GM12878 (cell line): ENCODE measurements around the gene TSHR. TPM values are rescaled to one million over a fixed set of nuclear protein-coding genes. Genes with fewer than 3 reads are reported as not detected.

Experiments
- ATAC-seq: fragments of 200-7000 bp; cut with Tn5 transposase; 3 replicates; pipeline ENCODE4 v1.9.1; 2020; ENCODE audit warnings: mild to moderate bottlenecking, moderate library complexity
- BruUV-seq: library from RNA; stranded (reverse); fragments of 400-500 nt; replicated peaks from 2 replicates; lab custom pipeline; 2021; lab: Mats Ljungman, UMichigan
- CTCF ChIA-PET: fragments of 300-600 bp; sonication (Branson Sonifier 250); formaldehyde crosslinking; extraction: SDS; loops from one replicate; lab custom pipeline; 2021; ENCODE audit warnings: inconsistent platforms; lab: Yijun Ruan, JAX
- POLR2A ChIA-PET: fragments of 350-600 bp; formaldehyde crosslinking; extraction: SDS; loops from one replicate; lab custom pipeline; 2021; ENCODE audit warnings: inconsistent platforms; lab: Charles Lee
- RAD21 ChIA-PET: fragments of 300-600 bp; sonication (Branson Sonifier 250); formaldehyde crosslinking; loops from one replicate; lab custom pipeline; 2023; ENCODE audit warnings: antibody characterized with exemption; ENCODE audit not compliant: unreplicated experiment; lab: Charles Lee
- SMC1A ChIA-PET: fragments of 300-600 bp; sonication (Branson Sonifier 250); formaldehyde crosslinking; loops from one replicate; lab custom pipeline; 2023; ENCODE audit not compliant: unreplicated experiment, uncharacterized antibody; lab: Charles Lee
- DNase-seq: peaks from one replicate; pipeline ENCODE4 v3.0.0-alpha.2; 2011; ENCODE audit warnings: low read depth, low spot score
- FAIRE-seq: peaks from 3 replicates; lab custom pipeline; 2011; peaks lifted over from hg19 to GRCh38; lab: Jason Lieb, UNC
- H2AFZ ChIP-seq: 2 replicates; pipeline ENCODE4 v1.6.0; 2011; ENCODE audit warnings: low read depth, low read length, control low read depth; ENCODE audit not compliant: control insufficient read depth
- H3K27ac ChIP-seq: 2 replicates; pipeline ENCODE4 v1.5.1; 2011; ENCODE audit warnings: control low read depth; ENCODE audit not compliant: control insufficient read depth, insufficient read depth
- H3K27me3 ChIP-seq, 2 experiments: replicated peaks in 1 of 2; 2 replicates each; pipeline versions ENCODE4 v1.6.0 to v1.6.1; 2011; ENCODE audit warnings: low read length in 1 of 2; ENCODE audit not compliant: control insufficient read depth in 2 of 2, insufficient read depth in 2 of 2
- H3K36me3 ChIP-seq, 2 experiments: 2 replicates each; pipeline ENCODE4 v1.5.1; 2011; ENCODE audit warnings: low read length in 1 of 2; ENCODE audit not compliant: control insufficient read depth in 2 of 2, insufficient read depth in 2 of 2
- H3K4me1 ChIP-seq: 2 replicates; pipeline ENCODE4 v1.6.1; 2011; ENCODE audit warnings: mild to moderate bottlenecking, low read length, moderate library complexity, mixed read lengths; ENCODE audit not compliant: control insufficient read depth, insufficient read depth
- H3K4me2 ChIP-seq: 2 replicates; pipeline ENCODE4 v1.6.0; 2011; ENCODE audit warnings: control low read depth; ENCODE audit not compliant: control insufficient read depth, insufficient read depth
- H3K4me3 ChIP-seq: fragments of 200-600 bp; sonication (generic); 2 replicates; pipeline ENCODE4 v1.5.1; 2016
- H3K79me2 ChIP-seq: 2 replicates; pipeline ENCODE4 v1.6.0; 2011; ENCODE audit warnings: low read length; ENCODE audit not compliant: control insufficient read depth, insufficient read depth
- H3K9ac ChIP-seq: 2 replicates; pipeline ENCODE4 v1.8.0; 2011; ENCODE audit warnings: low read length, control low read depth, mixed read lengths; ENCODE audit not compliant: control insufficient read depth, insufficient read depth
- H3K9me3 ChIP-seq: replicated peaks from 3 replicates; pipeline ENCODE4 v1.5.1; 2011; ENCODE audit warnings: mild to moderate bottlenecking, low read length; ENCODE audit not compliant: control insufficient read depth, insufficient read depth
- H4K20me1 ChIP-seq: 2 replicates; pipeline ENCODE4 v1.6.0; 2011; ENCODE audit not compliant: control insufficient read depth, insufficient read depth
- BHLHE40 ChIP-seq, 2 experiments: fragments of 450-650 bp in 1 of 2; IDR thresholded peaks; 2 replicates each; pipeline ENCODE4 v1.6.1; 2011 to 2017; ENCODE audit warnings: low read depth in 2 of 2, borderline replicate concordance in 1 of 2, improper control_type of control experiment in 1 of 2, low read length in 1 of 2, mild to moderate bottlenecking in 1 of 2
- EED ChIP-seq: sonication (generic); IDR thresholded peaks from 2 replicates; pipeline ENCODE4 v1.6.1; 2016; ENCODE audit warnings: antibody characterized with exemption, low read depth
- EGR1 ChIP-seq, 2 experiments: IDR thresholded peaks; 1 replicate in 1 of 2; 2 replicates in 1 of 2; pipeline ENCODE4 v1.6.1; 2011 to 2012; ENCODE audit warnings: low read depth in 2 of 2, low read length in 2 of 2, borderline replicate concordance in 1 of 2, mild to moderate bottlenecking in 1 of 2, moderate library complexity in 1 of 2
- NFYA ChIP-seq: IDR thresholded peaks from 2 replicates; pipeline ENCODE4 v1.6.1; 2011; ENCODE audit warnings: low read depth, mild to moderate bottlenecking, low read length, improper control_type of control experiment, borderline replicate concordance
- RB1 ChIP-seq: fragments of 450-650 bp; formaldehyde crosslinking; IDR thresholded peaks from 2 replicates; pipeline ENCODE4 v1.6.1; 2017; ENCODE audit warnings: mild to moderate bottlenecking, borderline replicate concordance
- WRNIP1 ChIP-seq: IDR thresholded peaks from 2 replicates; pipeline ENCODE4 v1.6.1; 2011; ENCODE audit warnings: low read depth, low read length, improper control_type of control experiment, borderline replicate concordance
- YY1 ChIP-seq: IDR thresholded peaks from 2 replicates; pipeline ENCODE4 v1.6.1; 2011; ENCODE audit warnings: low read depth, mild to moderate bottlenecking, low read length
- WGBS: methylation state at CpG from one replicate; pipeline ENCODE4 v1.1.6; 2016; ENCODE audit warnings: low lambda C conversion rate; ENCODE audit not compliant: insufficient replicate concordance, insufficient coverage; ENCODE audit errors: missing lambda C conversion rate; 5-methylcytosine and 5-hydroxymethylcytosine counted together
- in situ Hi-C: fragments of 300-500 bp; cut with MboI; formaldehyde crosslinking; loops from 9 replicates; pipeline ENCODE4 v1.14.3; 2018; ENCODE audit warnings: mixed read lengths
- intact Hi-C: fragments of 100-400 bp; cut with micrococcal nuclease; formaldehyde crosslinking; loops from one replicate; pipeline ENCODE4 v1.14.2; 2022; ENCODE audit not compliant: unreplicated experiment
- polyA plus RNA-seq, 11 experiments: library from polyadenylated mRNA; depleted of rRNA in 4 of 11; unstranded in 6 of 11; stranded (reverse) in 5 of 11; fragments of >200 nt; fragmentation: Nextera tagmentation in 4 of 11; fragmentation: Illumina TruSeq in 1 of 11; extraction: Ambion mirVana in 4 of 11; extraction: Trizol in 1 of 11; gene quantifications; 1 replicate in 1 of 11; 2 replicates in 10 of 11; pipeline versions ENCODE4 v1.2.1 to v1.2.3, GENCODE V29; 2011 to 2016; ENCODE audit warnings: inconsistent platforms in 2 of 11, missing spikeins in 2 of 11, low read depth in 1 of 11
- total RNA-seq, 4 experiments: library from RNA; depleted of rRNA in 3 of 4; stranded (reverse); fragments of >200 nt in 3 of 4; fragmentation: Illumina TruSeq in 1 of 4; extraction: Trizol in 1 of 4; gene quantifications; 2 replicates each; pipeline versions ENCODE4 v1.2.1 to v1.2.3, GENCODE V29; 2013 to 2021

The TSHR gene
- total and polyA plus RNA-seq, 10 of the 15 experiments (the other 5 are each of a cell fraction or from before 2014, with no cell fraction given) = 0.06 to 0.31 TPM; not detected in 8

GRCh38 chr14:80956102-80956501 is 681 bp downstream of the TSHR start:
- in situ Hi-C loops = loop anchor here (5.0 kb wide), 2 partner anchors 206 to 511 kb away; no protein-coding TSS in a partner anchor
- POLR2A ChIA-PET = interaction anchor here (1.0 kb wide), 1 partner anchor 31 kb away, joined by 3 read pairs; no protein-coding TSS in a partner anchor
- RAD21 ChIA-PET = interaction anchor here (1.4 to 6.9 kb wide), 2 partner anchors 32 to 214 kb away, joined by 4 to 64 read pairs; no protein-coding TSS in a partner anchor

DNA sequence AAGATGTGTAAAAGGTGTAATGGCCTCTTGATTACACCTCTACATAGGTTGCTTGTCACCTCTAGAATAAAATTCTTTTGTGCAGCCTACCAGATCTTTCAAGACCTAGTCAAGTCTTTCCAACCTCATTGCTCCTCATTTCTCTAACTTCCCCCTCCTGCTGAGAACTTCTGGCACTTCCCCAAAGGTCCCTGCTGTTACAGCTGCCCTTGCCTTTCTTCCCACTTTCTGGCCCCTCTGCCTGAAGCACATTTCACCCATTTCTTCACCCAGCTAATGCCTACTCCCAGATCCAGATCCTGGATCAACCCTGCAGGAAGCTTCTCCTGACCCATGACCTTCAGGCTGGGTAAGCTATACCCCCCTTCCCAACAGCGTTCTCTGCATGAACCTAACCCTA is 1.5 kb downstream of the TSHR start:
- RAD21 ChIA-PET = interaction anchor here (0.9 to 6.9 kb wide), 2 partner anchors 31 to 94 kb away, joined by 3 to 64 read pairs; no protein-coding TSS in a partner anchor
- CTCF ChIA-PET = interaction anchor here (0.6 to 11.6 kb wide), 9 partner anchors 12 to 256 kb away, joined by 3 to 178 read pairs (median 4); no protein-coding TSS in a partner anchor

More at GRCh38 chr14:80956102-80956501, 681 bp downstream of the TSHR start:
- no peaks in the 10 kb centered on the region for H3K36me3 ChIP-seq
- no peaks in the 10 kb centered on the region for H3K79me2 ChIP-seq
- DNase-seq (no peak), ATAC-seq (no peak), FAIRE-seq (no peak)
- intact Hi-C loops = no loop called here
- H3K4me2 ChIP-seq = no peak overlapping the region
- no peaks in the 10 kb centered on the region for H4K20me1 ChIP-seq
- BruUV-seq = no TSS peak
- H2AFZ ChIP-seq = no peak overlapping the region
- CTCF ChIA-PET = interaction anchor here (0.7 to 11.6 kb wide), 12 partner anchors 13 to 499 kb away, joined by 3 to 178 read pairs (median 4); partner anchors contain the start of gene CEP128
- 43% methylated on average over 2 of the region's 2 CpGs for WGBS
- H3K27ac ChIP-seq = no peak overlapping the region
- H3K9ac ChIP-seq = no peak overlapping the region
- no peak for TF ChIP-seq RB1
- H3K4me3 ChIP-seq = no peak overlapping the region
- peaks cover 18% of the 10 kb centered on the region for H3K4me1 ChIP-seq
- SMC1A ChIA-PET = interaction anchor here (0.6 to 3.3 kb wide), 5 partner anchors 19 to 214 kb away, joined by 3 to 55 read pairs (median 3); no protein-coding TSS in a partner anchor
- H3K9me3 ChIP-seq = no peaks in the 10 kb centered on the region
- H3K27me3 ChIP-seq = peaks cover 0 to 5% of the 10 kb centered on the region in 2 experiments; a peak in 2 of 4 replicates

More for the DNA sequence above, 1.5 kb downstream of the TSHR start:
- no peak for TF ChIP-seq BHLHE40 (IDR thresholded peaks at IDR 0.05; ENCODE audit: borderline replicate concordance in 1 of 2, low read depth in 2 of 2, low read length in 1 of 2)
- TF ChIP-seq EED = no peak
- no peak for TF ChIP-seq EGR1 (IDR thresholded peaks at IDR 0.05; ENCODE audit: borderline replicate concordance in 1 of 2, low read depth in 2 of 2, low read length in 2 of 2)
- TF ChIP-seq YY1 = no peak
- no peak for TF ChIP-seq WRNIP1
- no peak for TF ChIP-seq NFYA
- no peaks in the 10 kb centered on the region for H4K20me1 ChIP-seq
- ChIA-PET SMC1A (interaction anchor here (0.6 to 3.3 kb wide), 5 partner anchors 26 to 617 kb away, joined by 3 to 55 read pairs (median 3); no protein-coding TSS in a partner anchor), POLR2A (no interaction called here)
- no peak overlapping the region for H3K9ac ChIP-seq
- no peak overlapping the region for H2AFZ ChIP-seq
- intact Hi-C loops (no loop called here), in situ Hi-C loops (loop anchor here (5.0 kb wide), 2 partner anchors 205 to 510 kb away; no protein-coding TSS in a partner anchor)
- H3K4me2 ChIP-seq = no peak overlapping the region
- DNase-seq (no peak), ATAC-seq (no peak), FAIRE-seq (no peak)
- no peaks in the 10 kb centered on the region for H3K36me3 ChIP-seq
- peaks cover 18% of the 10 kb centered on the region for H3K4me1 ChIP-seq
- BruUV-seq = no TSS peak
- no peaks in the 10 kb centered on the region for H3K79me2 ChIP-seq
- no peak overlapping the region for H3K27ac ChIP-seq
- peaks cover 0 to 5% of the 10 kb centered on the region in 2 experiments; a peak in 2 of 4 replicates for H3K27me3 ChIP-seq
- H3K4me3 ChIP-seq = no peak overlapping the region
- H3K9me3 ChIP-seq = no peaks in the 10 kb centered on the region
- WGBS = 0% methylated on average over 1 of the region's 1 CpG
